ENCODE data around the gene ZNF202.
"Not testable (repeated sequence)": the region's sequence is repeated elsewhere in the genome, so short reads cannot be mapped to it uniquely, and the experiment has no call there.

The ZNF202 gene

DNA sequence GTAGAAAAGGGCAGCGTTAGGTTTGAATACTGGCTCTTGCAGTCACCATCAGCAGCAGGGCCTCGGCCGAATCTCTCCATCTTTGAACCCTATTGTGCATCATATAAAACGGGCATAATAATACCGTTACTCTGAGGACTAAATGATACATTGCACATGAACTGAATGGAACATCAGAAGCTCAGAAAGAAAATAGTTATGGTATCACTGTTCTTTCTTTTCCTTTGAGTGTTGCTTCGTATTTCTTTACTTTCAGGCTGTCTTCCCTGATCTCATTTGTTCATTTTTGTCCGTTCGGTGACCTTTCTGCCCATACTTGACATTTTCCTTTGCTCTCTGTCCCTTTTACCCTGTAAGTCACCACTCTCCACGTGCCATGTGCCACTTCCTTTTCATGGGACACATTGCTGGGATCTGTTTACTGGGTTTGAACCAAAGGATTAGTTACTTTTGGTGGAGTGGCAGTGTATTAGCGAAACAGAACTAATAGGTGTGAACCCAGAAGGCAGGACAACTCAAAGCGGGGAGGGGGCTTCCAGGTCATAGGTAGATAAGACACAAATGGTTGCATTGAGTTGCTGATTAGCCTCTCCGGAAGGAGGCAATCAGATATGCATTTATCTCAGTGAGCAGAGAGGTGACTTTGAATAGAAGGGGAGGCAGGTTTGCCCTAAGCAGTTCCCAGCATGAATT lies 717 bp upstream of the ZNF202 start:
- DNase-seq (ENCODE audit: low read depth), result no peak

DNA sequence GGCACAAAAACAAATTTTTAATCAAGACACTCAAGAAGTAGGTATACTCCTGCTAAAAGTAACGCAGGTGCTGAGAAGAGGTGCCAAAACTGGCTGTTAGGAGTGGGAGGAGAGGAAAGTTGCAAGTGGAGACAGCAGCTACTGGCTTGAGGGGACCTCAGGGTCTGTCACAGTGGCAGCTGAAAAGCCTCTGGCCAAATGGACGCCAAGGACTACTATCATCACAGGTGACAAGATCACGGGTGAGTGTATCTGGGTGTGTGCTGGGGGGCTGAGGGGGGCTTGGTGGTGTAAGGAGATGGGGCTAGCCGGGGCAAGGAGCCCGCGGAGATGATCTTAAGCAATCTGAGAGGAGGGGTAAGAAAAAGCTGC lies 687 bp downstream of the ZNF202 start:
- DNase-seq (ENCODE audit: low read depth), result no peak

DNA sequence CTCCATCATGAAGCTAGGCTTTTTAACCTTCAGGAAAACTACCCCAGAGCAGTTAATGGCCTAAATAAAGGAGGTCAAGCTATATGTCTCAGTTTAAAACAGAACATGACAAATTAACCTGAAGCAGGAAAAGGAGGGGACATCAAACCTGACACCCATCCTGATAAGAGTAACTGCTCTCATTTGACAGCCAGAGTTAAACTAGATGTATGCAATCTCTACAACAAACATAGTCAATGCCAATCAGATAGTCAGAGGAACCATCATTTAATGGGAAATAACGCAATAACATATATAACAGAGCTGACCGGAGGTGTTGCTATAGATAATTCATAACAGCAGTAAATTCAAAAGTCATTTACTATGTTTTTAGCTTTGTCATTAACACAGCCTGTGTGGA lies 3.1 kb downstream of the ZNF202 start:
- DNase-seq (ENCODE audit: low read depth), result no peak

DNA sequence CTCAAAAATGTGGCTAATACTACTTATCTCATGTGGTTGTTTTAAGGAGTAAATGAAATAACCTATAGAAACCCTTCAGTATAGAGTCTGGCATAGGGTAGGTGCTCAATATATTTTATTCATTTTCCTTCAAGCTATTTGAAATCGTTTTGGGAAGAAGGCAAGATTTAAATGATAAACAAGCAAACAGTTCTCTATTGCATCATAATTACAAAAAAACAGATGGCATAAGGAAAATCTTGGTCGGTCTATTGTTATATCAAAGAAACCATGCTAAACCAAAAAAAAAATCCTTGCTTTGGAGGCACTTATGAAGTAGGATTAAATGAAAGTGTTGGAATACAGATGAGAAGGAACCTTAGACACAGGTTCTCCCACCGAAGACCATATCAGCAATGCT lies 4.7 kb downstream of the ZNF202 start:
- no peak for DNase-seq (ENCODE audit: low read depth)

DNA sequence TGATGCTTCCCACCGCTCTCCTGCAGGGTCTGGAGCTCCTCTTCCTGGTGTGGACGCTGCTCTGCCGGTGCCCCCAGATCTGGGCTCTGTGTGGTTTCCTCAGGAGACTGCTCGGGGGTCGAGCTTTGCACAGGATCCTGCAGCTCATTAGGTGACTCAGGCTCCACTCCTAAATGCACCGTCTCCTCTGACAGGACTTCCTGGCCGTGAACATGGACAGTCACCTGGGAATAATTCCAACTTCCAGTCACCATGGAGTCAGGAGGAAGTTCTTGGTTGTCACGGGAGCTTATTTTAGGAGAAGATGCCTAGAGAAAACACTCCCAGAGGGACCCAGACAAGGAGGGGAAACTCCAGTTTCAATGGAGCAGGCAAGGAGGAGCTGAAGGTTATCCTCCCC lies 11.9 kb downstream of the ZNF202 start:
- DNase-seq (ENCODE audit: low read depth), result no peak

DNA sequence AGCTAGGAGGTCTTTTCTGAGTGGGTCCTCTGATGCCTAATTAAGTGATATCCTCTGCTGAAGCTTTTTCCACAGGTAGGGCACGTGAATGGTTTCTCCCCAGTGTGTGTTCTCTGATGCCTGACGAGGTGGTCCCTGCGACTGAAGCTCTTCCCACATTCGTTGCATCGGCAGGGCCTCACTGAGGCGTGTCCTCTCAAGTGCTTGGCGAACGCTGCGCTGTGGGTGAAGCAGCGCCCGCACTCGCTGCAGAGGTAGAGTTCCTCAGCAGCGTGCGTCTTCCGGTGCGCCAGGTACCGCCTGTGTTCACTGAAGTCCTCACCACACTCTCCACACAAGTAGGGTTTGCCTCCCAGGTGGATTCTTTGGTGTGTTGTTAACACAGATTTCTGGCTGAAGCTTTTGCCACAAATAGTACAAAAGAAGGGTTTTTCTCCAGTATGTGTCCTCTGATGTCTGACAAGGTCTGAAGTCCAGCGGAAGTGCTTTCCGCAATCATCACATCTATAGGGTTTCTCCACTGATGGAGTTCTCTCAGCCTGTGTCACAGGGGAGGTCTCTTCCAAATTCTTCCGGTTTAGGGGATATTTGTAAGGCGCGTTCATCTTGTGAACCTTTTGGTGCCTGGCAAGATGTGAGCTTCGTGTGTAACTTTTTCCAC lies 15.3 kb downstream of the ZNF202 start:
- no peak for DNase-seq (ENCODE audit: low read depth)

DNA sequence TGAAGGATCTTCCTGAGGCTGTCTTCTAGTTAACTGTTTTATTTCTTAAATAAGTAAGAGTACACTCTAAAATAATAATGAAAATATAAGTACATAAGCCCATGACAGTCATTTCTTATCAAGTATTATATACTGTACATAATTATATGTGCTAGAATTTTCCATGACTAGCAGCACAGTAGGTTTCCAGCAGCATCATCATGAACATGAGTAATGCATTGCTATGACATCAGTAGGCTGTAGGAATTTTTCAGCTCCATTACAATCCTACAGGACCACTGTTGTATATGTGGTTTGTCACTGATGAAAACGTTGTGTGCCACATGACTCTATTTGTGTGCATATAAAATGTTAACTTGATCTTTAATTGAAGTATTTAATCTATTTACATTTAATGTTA lies 22.0 kb downstream of the ZNF202 start:
- no peak for DNase-seq (ENCODE audit: low read depth)

DNA sequence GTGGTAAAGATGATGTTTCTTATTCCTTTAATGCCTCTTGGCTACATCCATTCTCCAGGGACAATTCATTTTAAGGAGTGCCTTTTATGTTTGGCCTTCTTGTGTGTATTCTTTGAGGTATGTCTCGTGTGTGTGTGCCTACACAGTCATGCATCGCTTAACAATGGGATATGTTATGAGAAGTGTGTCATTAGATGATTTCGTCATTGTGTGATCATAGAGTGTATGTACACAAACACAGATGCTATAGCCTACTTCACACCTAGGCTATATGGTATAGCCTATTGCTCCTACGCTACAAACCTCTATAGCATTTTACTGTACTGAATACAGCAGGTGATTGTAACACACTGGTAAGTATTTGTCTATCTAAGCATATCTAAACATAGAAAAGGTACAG lies 23.0 kb downstream of the ZNF202 start:
- DNase-seq (ENCODE audit: low read depth), result no peak

DNA sequence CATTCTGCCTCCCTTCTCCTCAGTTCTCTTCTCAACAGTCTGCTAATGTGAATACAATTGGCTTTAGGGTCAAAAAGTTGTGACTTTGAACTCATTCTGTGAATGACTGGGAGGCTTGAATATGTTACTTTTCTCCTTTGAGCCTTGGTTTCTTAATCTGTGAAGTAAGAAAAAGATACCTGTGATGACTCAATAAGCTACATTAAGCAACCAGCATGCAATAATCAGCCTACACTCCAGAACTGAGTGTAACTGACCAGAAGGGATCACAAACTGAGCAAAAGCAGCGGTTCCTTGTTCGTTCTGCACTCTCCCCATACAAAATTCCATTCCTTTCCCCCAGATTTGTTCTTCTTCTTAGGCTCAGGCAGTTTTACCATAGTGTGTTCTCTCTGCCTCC lies 23.4 kb downstream of the ZNF202 start:
- DNase-seq (ENCODE audit: low read depth), result no peak

DNA sequence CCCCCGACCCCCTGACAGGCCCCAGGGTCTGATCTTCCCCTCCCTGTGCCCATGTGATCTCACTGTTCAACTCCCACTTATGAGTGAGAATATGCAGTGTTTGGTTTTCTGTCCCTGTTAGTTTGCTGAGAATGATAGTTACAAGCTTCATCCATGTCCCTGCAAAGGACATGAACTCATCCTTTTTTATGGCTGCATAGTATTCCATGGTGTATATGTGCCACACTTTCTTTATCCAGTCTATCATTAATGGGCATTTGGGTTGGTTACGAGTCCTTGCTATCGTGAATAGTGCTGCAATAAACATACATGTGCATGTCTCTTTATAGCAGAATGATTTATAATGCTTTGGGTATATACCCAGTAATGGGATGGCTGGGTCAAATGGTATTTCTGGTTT lies 28.8 kb downstream of the ZNF202 start:
- not testable (repeated sequence) for DNase-seq (ENCODE audit: low read depth)

DNA sequence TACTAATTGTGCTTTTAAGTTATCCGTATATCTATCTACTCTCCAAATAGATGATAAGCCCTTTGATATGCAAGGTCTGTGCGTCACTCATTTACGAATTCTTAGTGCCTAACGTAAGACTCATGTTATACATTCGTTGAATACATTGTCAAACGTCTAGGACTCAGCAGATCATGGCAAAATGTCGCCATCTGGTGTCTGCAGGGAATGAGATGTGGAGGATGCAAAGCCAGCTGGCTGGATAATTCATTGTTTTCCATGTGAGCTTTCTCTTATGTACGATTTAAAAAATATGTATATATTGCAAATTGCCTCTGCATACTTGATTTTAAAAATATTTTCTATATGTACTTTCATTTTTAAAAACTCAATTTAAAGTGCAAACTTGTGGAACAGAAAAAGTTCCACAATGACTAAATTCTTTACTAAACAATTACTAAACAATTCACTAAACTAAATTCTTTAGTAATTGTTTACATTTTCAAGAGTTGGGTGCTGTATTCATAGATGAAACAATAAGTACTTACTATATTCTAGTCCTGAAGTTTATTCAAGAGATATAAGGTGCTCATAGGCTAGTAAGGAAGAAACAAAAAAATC lies 33.8 kb downstream of the ZNF202 start:
- peak; percentile 52 for DNase-seq (ENCODE audit: low read depth)

DNA sequence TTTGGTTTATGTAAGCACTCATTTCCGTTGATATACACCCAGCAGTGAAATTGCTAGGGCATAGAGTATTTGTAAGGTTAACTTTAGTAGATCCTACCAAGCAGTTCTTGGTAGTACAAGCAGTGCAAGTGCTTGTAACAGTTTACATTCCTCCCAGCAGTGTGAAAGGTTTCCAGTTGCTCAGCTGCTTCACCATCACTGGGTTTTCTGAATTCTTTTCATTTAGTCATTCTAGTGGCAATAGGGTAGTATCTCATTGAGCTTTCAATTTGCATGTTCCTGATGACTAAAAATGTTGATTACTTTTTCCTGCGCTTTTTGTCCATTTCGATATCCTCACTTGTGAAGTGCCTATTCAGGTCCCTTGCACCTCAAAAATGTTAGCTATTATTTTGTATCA lies 34.3 kb downstream of the ZNF202 start:
- DNase-seq (ENCODE audit: low read depth), result no peak

DNA sequence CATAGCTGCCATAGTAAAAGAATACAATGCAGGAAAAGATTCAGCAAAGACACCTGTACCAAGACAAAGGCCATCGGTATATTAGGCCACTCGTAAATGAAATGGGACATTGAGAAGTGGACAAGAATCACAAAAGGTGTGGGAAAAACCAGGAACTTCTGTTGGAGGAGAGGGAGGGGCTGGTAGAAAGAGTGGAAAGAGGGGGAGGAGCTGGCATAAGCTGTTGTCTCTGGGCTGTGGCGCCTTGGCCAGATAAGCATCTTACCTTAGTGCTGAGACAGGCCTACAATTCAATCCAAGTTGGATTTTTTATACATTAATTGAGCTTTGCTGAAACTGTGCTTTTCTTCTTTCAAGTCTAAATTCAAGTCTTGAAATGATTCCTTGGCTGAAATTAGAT lies 37.1 kb downstream of the ZNF202 start:
- no peak for DNase-seq (ENCODE audit: low read depth)

DNA sequence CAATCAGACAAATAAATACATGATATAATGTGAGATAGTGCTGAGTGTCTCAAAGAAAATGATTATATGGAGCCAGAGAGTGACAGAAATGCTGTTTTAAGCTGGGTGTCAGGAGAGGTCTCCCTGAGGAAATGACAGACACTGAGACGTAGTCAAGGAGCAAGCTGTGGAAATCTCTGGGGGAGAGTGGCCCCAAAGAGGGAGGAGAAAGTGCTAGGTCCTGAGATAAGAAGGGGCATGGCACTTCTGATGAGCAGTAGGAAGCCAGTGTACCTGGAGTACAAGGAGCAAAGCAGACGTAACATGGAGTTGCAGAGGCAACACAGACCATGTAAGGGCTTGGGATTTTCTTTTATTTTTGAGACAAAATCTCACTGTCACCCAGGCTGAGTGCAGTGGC lies 38.8 kb downstream of the ZNF202 start:
- no peak for DNase-seq (ENCODE audit: low read depth)

DNA sequence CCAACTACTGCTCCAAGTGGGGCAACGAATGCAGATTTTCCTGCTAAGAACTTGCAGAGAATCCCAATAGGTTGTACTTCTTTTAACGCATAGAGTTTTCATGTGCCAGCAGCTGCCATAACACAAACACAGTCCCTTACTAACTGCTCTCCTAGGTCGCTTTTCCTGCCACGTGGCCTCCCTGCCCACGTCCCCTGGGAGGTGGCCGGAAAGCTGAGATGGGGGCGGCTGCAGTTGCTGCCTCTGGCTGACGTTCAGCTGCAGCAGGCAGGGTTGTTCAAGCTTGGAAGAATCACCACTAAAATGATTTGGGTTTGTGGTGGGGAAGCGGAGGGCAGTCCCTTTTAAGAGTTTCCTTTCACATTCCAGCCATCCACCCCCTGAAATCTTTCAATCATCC lies 39.3 kb downstream of the ZNF202 start:
- no peak for DNase-seq (ENCODE audit: low read depth)

DNA sequence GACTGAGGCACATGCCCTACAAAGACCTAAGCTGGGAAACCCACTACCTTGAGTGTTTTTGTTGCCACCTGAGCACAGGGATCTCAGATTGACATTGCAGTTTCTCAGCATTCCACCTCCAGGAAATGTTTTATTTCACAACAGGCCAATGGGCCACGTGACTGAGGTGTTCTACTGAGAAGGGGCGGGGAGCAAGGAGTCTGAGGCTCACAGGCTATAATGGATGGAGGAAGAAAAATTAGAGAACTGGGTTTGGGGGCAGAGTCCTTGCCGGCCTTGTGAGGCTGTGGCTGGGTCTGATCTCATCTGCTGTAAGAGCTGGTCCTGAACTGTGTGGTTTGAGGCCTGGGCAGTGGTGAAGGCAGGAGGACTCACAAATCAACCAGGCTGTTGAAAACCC lies 40.7 kb downstream of the ZNF202 start:
- DNase-seq (ENCODE audit: low read depth), result no peak

DNA sequence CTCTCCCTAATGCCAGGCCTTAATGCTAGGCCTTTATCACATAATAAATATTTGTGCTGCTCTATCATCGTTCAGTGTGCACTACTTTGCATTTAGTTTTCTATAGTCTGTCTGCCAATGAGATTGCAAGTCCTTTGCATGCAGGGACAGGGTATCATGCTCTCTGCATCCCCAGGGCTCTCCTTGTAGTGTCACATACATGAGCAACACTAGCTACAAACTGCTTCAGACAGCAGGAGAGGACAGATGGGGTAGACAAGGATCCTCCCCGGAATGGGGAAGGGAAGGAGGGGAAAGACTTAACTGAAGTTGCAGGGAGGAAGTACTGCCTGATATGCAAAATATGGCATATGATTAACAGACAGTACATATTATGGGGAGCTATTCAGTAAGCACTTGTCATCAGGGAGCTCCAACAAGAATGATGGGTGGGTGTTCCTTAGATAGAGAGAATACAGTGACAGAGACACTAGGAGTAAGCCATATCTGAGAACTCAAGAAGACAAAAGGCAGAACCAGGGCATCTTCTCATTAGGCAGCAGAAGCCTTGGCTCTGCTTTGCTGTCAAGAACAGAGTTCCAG lies 42.8 kb downstream of the ZNF202 start:
- DNase-seq (ENCODE audit: low read depth), result no peak

DNA sequence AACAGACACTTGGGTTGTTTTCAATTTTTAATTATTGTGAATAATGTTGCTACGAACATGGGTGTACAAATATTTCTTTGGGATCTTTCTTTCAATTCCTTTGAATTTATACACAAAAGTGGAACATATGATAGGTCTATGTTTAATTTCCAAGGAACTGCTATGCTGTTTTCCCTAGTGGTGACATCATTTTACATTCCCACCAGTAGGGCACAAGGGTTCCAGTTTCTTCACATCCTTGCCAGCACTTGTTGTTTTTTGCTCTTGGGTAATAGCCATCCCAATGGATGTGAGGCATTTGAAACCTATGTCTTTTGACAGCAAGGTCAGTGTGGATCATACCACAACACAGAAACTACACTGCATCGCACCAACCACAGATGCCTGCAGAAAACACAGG lies 45.3 kb downstream of the ZNF202 start:
- no peak for DNase-seq (ENCODE audit: low read depth)

DNA sequence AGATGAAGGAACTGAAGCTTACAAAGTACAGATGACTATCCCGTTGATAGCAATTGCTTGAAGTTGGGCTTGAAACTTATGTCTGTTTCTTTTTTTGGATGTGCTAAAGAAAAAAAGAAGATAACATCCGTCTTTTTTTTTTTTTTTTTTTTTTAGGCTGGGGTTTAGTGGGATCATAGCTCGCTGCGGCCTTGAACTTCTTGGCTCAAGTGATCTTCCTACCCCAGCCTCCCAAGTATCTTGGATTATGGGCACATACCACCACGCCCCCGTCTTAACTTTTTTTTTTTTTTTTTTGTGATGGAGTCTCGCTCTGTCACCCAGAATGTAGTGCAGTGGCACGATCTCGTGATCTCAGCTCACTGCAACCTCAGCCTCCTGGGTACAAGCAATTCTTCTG lies 46.2 kb downstream of the ZNF202 start:
- DNase-seq (ENCODE audit: low read depth), result no peak

DNA sequence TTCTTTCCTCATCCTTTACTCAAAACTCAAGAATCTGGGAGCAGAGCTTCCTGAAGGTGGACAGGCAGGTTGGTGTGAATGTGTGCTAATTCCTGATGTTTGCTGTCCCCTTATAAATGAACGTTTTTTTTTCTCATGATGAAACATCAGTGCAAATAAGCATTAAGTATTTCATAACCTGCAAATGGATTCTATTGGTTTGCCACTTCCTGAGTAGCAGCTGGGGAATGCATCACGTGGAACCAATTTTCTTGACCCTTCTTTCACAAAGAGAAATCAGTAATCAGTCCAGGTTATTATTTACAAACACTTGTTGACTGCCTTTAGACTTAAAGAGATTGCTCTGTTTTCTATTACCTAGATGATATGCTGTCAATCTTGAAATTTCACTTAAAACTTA lies 46.9 kb downstream of the ZNF202 start:
- DNase-seq (ENCODE audit: low read depth), result no peak

DNA sequence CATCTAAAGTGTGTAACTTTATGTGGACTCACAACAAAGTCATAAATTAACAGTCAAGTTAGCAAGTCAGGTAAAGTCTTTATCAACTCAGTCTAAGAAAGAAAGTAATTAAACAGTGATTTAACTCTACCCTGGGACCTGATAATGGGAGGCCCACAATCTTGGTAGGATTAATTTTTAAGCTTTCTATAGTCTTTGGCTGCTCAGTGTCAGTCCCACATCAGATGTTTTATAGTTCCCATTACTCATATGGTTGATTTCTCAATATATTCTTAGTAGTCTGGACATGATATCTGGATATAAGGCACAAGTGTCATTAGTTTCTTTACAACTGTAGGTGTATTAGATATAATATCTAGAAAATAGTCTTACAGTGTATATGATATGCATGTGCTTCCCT lies 48.5 kb downstream of the ZNF202 start:
- no peak for DNase-seq (ENCODE audit: low read depth)

DNA sequence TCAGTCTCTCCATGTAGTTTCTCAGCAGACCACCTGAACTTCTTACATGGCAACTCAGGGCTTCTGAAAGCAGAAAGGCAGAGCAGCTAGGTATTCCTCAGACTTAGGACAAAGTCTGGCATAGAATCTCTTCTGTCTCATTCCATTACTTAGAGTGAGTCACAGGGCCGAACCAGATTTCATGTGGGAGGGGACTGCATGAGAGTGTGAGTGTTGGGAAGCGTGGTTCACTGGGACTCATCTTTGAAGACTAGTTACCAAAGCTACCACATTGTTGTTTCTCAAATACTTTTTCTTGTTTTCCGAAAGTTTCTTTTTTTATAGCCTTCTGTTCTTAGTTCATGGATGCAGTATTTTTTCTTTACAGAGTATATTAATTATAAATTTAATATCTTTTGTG lies 51.0 kb downstream of the ZNF202 start:
- DNase-seq (ENCODE audit: low read depth), result no peak

DNA sequence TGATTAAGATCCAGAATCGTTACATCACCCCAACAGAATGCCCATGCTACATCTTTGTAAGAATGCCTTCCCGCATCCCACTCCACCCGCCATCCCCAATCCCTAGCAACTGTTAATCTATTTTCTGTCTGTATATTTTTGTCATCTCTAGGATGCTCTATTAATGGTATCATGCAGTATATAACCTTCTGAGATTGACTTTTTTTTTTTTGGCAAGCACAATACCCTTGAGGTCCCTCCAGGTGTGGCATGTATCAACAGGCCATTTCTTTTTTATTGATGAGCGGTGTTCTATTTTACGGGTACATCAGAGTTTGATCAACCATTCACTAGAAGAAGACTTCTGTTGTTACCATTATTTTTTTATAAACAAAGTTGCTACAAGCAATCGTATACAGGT lies 56.9 kb downstream of the ZNF202 start:
- no peak for DNase-seq (ENCODE audit: low read depth)
